ENCODE results near the gene CCDC177. TPM values are rescaled to one million over a fixed set of nuclear protein-coding genes. Genes with fewer than 3 reads are reported as not detected.

Gene CCDC177
- total RNA-seq, 1 experiment from 2014 or later: 0.82 TPM

DNA sequence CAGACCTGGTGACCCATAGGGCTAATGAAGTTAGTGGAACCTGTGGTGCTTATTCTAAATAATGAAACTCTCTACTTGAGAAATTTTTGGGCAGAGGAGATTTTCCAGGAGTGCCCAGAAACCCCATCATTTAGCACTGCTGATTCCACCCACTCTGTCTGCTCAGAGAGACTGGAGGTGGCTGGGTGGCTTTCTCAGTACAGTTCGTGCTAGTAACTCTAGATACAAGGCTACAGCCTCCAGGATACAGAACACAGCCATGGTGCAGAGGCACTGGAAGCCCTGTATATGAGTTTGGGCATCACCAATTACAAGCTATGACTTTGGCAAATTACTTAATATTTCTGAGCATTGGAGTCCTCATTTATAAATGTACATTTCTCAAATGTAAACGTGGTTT lies 32.4 kb downstream of the CCDC177 start:
- no peak overlapping the region for H3K27ac Mint-ChIP-seq (ENCODE audit: unreplicated experiment)
- Histone ChIP-seq H3K27me3 (replicated peaks; ENCODE audit: control insufficient read depth, insufficient read depth, low read length) (no peaks in the 10 kb centered on the region), H3K4me3 (ENCODE audit: low read depth, low read length) (no peak overlapping the region), H3K9me3 (no peaks in the 10 kb centered on the region), H3K4me1 (no peaks in the 10 kb centered on the region), H3K36me3 (ENCODE audit: control insufficient read depth, insufficient read depth, low read length) (no peaks in the 10 kb centered on the region)
- no peak overlapping the region for H3K4me3 Mint-ChIP-seq (ENCODE audit: unreplicated experiment)
- H3K36me3 Mint-ChIP-seq (ENCODE audit: insufficient read depth, unreplicated experiment): no peaks in the 10 kb centered on the region
- intact Hi-C loops (cut with micrococcal nuclease; ENCODE audit: unreplicated experiment): no loop called here
- no peaks in the 10 kb centered on the region for H3K4me1 Mint-ChIP-seq (ENCODE audit: low read depth, unreplicated experiment)
- POLR2A ChIA-PET: no interaction called here
- CTCF ChIA-PET: interaction anchor here (0.6 to 1.0 kb wide), 2 partner anchors 28 to 39 kb away, joined by 3 read pairs; no protein-coding TSS in a partner anchor
- TF ChIP-seq CTCF (IDR thresholded peaks at IDR 0.05; ENCODE audit: insufficient read depth in 1 of 2, low read depth in 1 of 2, low read length in 1 of 2, severe bottlenecking in 1 of 2, unreplicated experiment in 1 of 2): no peak
- no TSS peak for BruUV-seq (replicated peaks)
- H3K27me3 Mint-ChIP-seq (ENCODE audit: insufficient read depth, unreplicated experiment): peaks cover 4% of the 10 kb centered on the region
- no peak for DNase-seq
- H3K9me3 Mint-ChIP-seq (ENCODE audit: unreplicated experiment): peaks cover 11% of the 10 kb centered on the region

GRCh38 chr14:69540654-69541335 lies 33.9 kb downstream of the CCDC177 start:
- Mint-ChIP-seq H3K9me3 (ENCODE audit: unreplicated experiment) (no peaks in the 10 kb centered on the region), H3K36me3 (ENCODE audit: insufficient read depth, unreplicated experiment) (no peaks in the 10 kb centered on the region), H3K4me3 (ENCODE audit: unreplicated experiment) (no peak overlapping the region), H3K27ac (ENCODE audit: unreplicated experiment) (no peak overlapping the region), H3K27me3 (ENCODE audit: insufficient read depth, unreplicated experiment) (peaks cover 4% of the 10 kb centered on the region), H3K4me1 (ENCODE audit: low read depth, unreplicated experiment) (no peaks in the 10 kb centered on the region)
- no TSS peak for BruUV-seq (replicated peaks)
- Histone ChIP-seq H3K9me3 (no peaks in the 10 kb centered on the region), H3K36me3 (ENCODE audit: control insufficient read depth, insufficient read depth, low read length) (no peaks in the 10 kb centered on the region), H3K27me3 (replicated peaks; ENCODE audit: control insufficient read depth, insufficient read depth, low read length) (no peaks in the 10 kb centered on the region), H3K4me1 (no peaks in the 10 kb centered on the region), H3K4me3 (ENCODE audit: low read depth, low read length) (no peak overlapping the region)
- no peak for TF ChIP-seq CTCF (IDR thresholded peaks at IDR 0.05; ENCODE audit: insufficient read depth in 1 of 2, low read depth in 1 of 2, low read length in 1 of 2, severe bottlenecking in 1 of 2, unreplicated experiment in 1 of 2)
- intact Hi-C loops (cut with micrococcal nuclease; ENCODE audit: unreplicated experiment): no loop called here
- ChIA-PET POLR2A (interaction anchor here (0.6 kb wide), 1 partner anchor 1682 kb away, joined by 3 read pairs; no protein-coding TSS in a partner anchor), CTCF (no interaction called here)
- DNase-seq: no peak

DNA sequence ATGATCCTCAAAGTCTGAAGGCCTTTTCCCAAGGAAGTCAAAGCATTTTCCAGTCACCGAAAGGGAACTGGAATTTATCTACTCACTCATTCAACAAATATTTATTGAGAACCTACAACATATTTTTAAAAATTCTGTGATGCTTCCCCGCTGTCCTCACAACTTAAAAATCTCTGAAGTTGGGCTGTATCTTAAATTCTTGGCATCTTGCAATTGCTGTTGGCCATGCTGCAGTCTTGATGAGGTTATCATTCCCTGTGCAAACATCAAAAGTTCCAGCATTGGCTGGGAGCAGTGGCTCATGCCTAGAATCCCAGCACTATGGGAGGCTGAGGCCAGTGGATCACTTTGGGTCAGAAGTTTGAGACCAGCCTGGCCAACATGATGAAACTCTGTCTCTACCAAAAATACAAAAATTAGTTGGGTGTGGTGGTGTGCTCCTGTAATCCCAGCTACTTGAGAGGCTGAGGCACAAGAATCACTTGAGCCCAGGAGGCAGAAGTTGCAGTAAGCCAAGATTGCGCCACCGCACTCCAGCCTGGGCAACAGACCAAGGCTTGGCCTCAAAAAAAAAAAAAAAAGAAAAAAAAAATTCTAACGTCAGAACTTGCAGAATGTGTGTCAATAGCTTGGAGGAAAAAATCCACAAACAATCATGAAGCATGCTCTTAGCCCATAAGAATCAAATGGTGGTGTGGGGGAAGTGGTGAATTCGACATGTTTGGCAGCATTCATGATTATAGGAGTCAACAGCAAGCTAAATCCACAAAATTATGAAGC lies 34.9 kb downstream of the CCDC177 start:
- Mint-ChIP-seq H3K4me1 (ENCODE audit: low read depth, unreplicated experiment) (no peaks in the 10 kb centered on the region), H3K27me3 (ENCODE audit: insufficient read depth, unreplicated experiment) (peaks cover 4% of the 10 kb centered on the region), H3K9me3 (ENCODE audit: unreplicated experiment) (no peaks in the 10 kb centered on the region), H3K4me3 (ENCODE audit: unreplicated experiment) (no peak overlapping the region), H3K27ac (ENCODE audit: unreplicated experiment) (no peak overlapping the region), H3K36me3 (ENCODE audit: insufficient read depth, unreplicated experiment) (no peaks in the 10 kb centered on the region)
- ChIA-PET CTCF (no interaction called here), POLR2A (interaction anchor here (0.6 to 0.7 kb wide), 2 partner anchors 24 to 1681 kb away, joined by 3 to 6 read pairs; no protein-coding TSS in a partner anchor)
- Histone ChIP-seq H3K9me3 (no peaks in the 10 kb centered on the region), H3K36me3 (ENCODE audit: control insufficient read depth, insufficient read depth, low read length) (no peaks in the 10 kb centered on the region), H3K4me1 (no peaks in the 10 kb centered on the region), H3K27me3 (replicated peaks; ENCODE audit: control insufficient read depth, insufficient read depth, low read length) (no peaks in the 10 kb centered on the region), H3K4me3 (ENCODE audit: low read depth, low read length) (no peak overlapping the region)
- DNase-seq: no peak
- no TSS peak for BruUV-seq (replicated peaks)
- intact Hi-C loops (cut with micrococcal nuclease; ENCODE audit: unreplicated experiment): no loop called here
- no peak for TF ChIP-seq CTCF (IDR thresholded peaks at IDR 0.05; ENCODE audit: insufficient read depth in 1 of 2, low read depth in 1 of 2, low read length in 1 of 2, severe bottlenecking in 1 of 2, unreplicated experiment in 1 of 2)

Data from Caco-2 (cell line).